ENCODE results near the gene BIRC7.

DNA sequence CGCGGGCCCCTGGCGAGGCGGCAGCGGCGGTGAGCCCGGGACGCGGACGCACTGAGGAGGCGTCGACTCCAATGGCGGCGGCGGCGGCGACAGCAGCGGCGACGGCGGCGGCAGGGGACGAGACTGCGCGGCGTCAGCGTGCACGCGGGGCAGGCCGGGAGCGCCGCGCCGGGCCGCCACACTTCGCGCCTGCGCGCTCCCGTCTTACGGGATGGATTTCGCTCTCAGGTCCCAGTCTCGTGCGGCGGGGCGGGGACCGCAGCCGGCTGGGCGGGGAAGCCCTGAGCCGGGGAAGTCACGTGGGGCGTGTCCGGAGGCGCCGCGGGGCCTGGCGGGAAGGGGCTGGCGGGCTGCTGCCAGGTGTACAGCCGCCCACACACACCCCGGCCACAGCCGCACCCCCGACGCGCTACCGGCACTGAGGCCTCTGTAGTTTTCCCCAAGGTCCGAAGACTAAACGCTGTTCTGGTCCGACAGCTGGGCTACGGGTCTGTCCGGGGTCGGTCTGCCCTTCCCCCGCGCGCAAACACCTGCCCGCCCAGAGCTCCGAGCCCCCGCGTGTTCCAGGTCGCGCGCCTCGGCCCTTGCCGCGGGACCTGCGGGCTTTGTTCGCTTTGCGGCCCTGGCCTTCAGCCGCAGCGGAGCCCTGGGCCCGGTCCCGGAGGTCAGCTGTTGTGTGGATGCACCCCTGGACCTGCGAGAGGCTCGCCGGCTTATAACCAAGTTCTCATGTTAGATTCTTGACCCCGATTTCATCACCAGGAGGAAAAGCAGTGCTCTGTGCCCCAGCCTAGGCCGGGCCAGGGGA lies 19.5 kb upstream of the BIRC7 start, which contains the start of gene YTHDF1:
- TF ChIP-seq POLR2A (IDR thresholded peaks at IDR 0.05; ENCODE audit: low read depth, low read length) (no peak), POLR2AphosphoS5 (IDR thresholded peaks at IDR 0.05; ENCODE audit: low read depth, low read length) (no peak), SPI1 (IDR thresholded peaks at IDR 0.05; ENCODE audit: low read depth, low read length) (no peak), TAF1 (IDR thresholded peaks at IDR 0.05; ENCODE audit: low read depth, low read length) (no peak)
